ENCODE data around the gene ZNF280C. TPM values are rescaled to one million over a fixed set of nuclear protein-coding genes. Genes with fewer than 3 reads are reported as not detected.
A peak's percentile ranks its signal among the peaks of the same experiment; 100 is the strongest.

Gene ZNF280C
- total RNA-seq, 1 donor from 2014 or later: 2.9 TPM

- ATAC-seq: no peak
Observed at GRCh38 chrX:130174937-130175336, 93.8 kb downstream of the ZNF280C start.

GRCh38 chrX:130174045-130174704, 94.5 kb downstream of the ZNF280C start:
- ATAC-seq: no peak

GRCh38 chrX:130173190-130173895, 95.4 kb downstream of the ZNF280C start:
- no peak for ATAC-seq

- ATAC-seq: no peak
Observed at GRCh38 chrX:130172127-130172845, 96.4 kb downstream of the ZNF280C start.

GRCh38 chrX:130171446-130172126, 97.1 kb downstream of the ZNF280C start, which contains the start of gene RAB33A:
RAB33A (plus strand) TSS chrX:130171962; CDS start chrX:130172063, 101 bp downstream.
- ATAC-seq: peak; percentile 36

- ATAC-seq: peak; percentile 43
Observed at GRCh38 chrX:130170752-130171445, 97.8 kb downstream of the ZNF280C start.

GRCh38 chrX:130167040-130167439, 101.7 kb downstream of the ZNF280C start:
- ATAC-seq: no peak

GRCh38 chrX:130166503-130166777, 102.3 kb downstream of the ZNF280C start:
- no peak for ATAC-seq

- peak; percentile 95 for ATAC-seq
Observed at GRCh38 chrX:130165703-130166502, 102.8 kb downstream of the ZNF280C start, which contains the start of gene AIFM1. AIFM1 (minus strand) TSS chrX:130165841; CDS start chrX:130165656, 185 bp downstream.

- ATAC-seq: no peak
Observed at GRCh38 chrX:130165181-130165702, 103.5 kb downstream of the ZNF280C start.

GRCh38 chrX:130163398-130163797, 105.3 kb downstream of the ZNF280C start:
- ATAC-seq: no peak

- no peak for ATAC-seq
Observed at GRCh38 chrX:130162094-130162735, 106.5 kb downstream of the ZNF280C start.

- ATAC-seq: no peak
Observed at GRCh38 chrX:130159776-130160175, 108.9 kb downstream of the ZNF280C start.

GRCh38 chrX:130158311-130158710, 110.4 kb downstream of the ZNF280C start:
- ATAC-seq: no peak

GRCh38 chrX:130155564-130155963, 113.1 kb downstream of the ZNF280C start:
- no peak for ATAC-seq

Other genes starting within 250 kb of the ZNF280C start
- 11.2 TPM for gene ELF4, start 158.4 kb downstream of the ZNF280C start, total RNA-seq
- 21.9 TPM for gene AIFM1, start 103.1 kb downstream of the ZNF280C start, total RNA-seq
- gene RAB33A, start 96.9 kb downstream of the ZNF280C start, total RNA-seq: 0.20 TPM
- gene SLC25A14, start 71.0 kb upstream of the ZNF280C start, total RNA-seq: 8.4 TPM
- gene GPR119, start 116.8 kb upstream of the ZNF280C start, total RNA-seq: not detected
- 11.4 TPM for gene RBMX2, start 133.1 kb upstream of the ZNF280C start, total RNA-seq

Measured in esophagus mucosa (tissue), 1 donor.